SK-N-SH (cell line): ENCODE data around the gene IP6K1.

Source experiments
- CHD2 ChIP-seq: fragments of 150-350 bp; IDR thresholded peaks from 2 replicates; pipeline ENCODE4 v1.6.1; 2018; ENCODE audit warnings: low read length; ENCODE audit not compliant: partially characterized antibody
- EP300 ChIP-seq, 2 experiments: IDR thresholded peaks; 2 replicates each; pipeline versions ENCODE4 v1.4.0 to v1.6.1; 2012; ENCODE audit warnings: borderline replicate concordance in 1 of 2, low read depth in 1 of 2, low read length in 1 of 2
- EZH2phosphoT487 ChIP-seq: fragments of 200-600 bp; sonication (generic); IDR thresholded peaks from 2 replicates; pipeline ENCODE4 v1.6.1; 2017; ENCODE audit warnings: low read depth, mixed run types, mild to moderate bottlenecking, antibody characterized with exemption, moderate library complexity, borderline replicate concordance
- FOXJ3 ChIP-seq: sonication (generic); formaldehyde crosslinking; IDR thresholded peaks from 2 replicates; pipeline ENCODE4 v1.5.1; 2020; ENCODE audit warnings: mild to moderate bottlenecking, missing genetic modification reagents
- GABPA ChIP-seq: IDR thresholded peaks from 2 replicates; pipeline ENCODE4 v1.4.0; 2012; ENCODE audit warnings: low read depth, mild to moderate bottlenecking
- GATA2 ChIP-seq: sonication (generic); formaldehyde crosslinking; IDR thresholded peaks from 2 replicates; pipeline ENCODE4 v1.5.0; 2020; ENCODE audit warnings: mild to moderate bottlenecking, missing genetic modification reagents
- MXI1 ChIP-seq: IDR thresholded peaks from 2 replicates; pipeline ENCODE4 v1.6.1; 2012; ENCODE audit warnings: mild to moderate bottlenecking, low read depth, low read length, improper control_type of control experiment
- RCOR1 ChIP-seq: fragments of 150-350 bp; IDR thresholded peaks from 2 replicates; pipeline ENCODE4 v1.6.1; 2017; ENCODE audit warnings: antibody characterized with exemption, low read length
- RXRA ChIP-seq: IDR thresholded peaks from 2 replicates; pipeline ENCODE4 v1.4.0; 2012; ENCODE audit warnings: low read depth, mild to moderate bottlenecking, borderline replicate concordance
- YY1 ChIP-seq: IDR thresholded peaks from 2 replicates; pipeline ENCODE4 v1.4.0; 2012; ENCODE audit warnings: low read depth, mild to moderate bottlenecking
- TF ChIP-seq, protein P1 (sequence below): fragments of 200-600 bp; sonication (generic); IDR thresholded peaks from 2 replicates; pipeline ENCODE4 v1.6.1; 2017; ENCODE audit warnings: antibody characterized with exemption, mild to moderate bottlenecking, moderate library complexity
- TF ChIP-seq, protein P2 (sequence below): IDR thresholded peaks from 2 replicates; pipeline ENCODE4 v1.6.1; 2012; ENCODE audit warnings: mild to moderate bottlenecking, low read depth, low read length, moderate library complexity
- TF ChIP-seq, protein P3 (sequence below): fragments of 150-350 bp; IDR thresholded peaks from 2 replicates; pipeline ENCODE4 v1.6.1; 2016; ENCODE audit warnings: mild to moderate bottlenecking, low read depth, low read length
- TF ChIP-seq, protein P4 (sequence below): IDR thresholded peaks from 2 replicates; pipeline ENCODE4 v1.4.0; 2012; ENCODE audit warnings: low read depth

DNA sequence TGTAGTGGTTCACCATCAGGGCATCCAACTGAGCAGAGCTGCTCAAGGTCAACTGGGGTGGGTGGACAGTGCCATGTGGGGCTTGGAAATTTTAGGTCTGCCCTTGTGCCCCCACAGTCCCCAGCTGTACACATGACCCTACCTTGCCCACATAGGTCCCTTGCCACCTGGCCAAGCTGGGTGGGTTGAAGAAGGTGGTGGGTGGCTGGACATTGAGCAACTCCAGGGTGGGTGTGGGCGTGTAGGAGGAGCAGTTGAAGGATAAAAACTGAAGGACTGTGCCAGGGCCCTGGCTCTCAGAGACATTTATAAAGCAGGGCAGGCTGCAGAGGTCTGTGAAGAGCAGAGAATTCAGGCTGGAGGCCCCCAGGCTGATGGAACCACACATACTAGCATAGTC is 12.8 kb upstream of the IP6K1 start:
- TF ChIP-seq, protein P1, sequence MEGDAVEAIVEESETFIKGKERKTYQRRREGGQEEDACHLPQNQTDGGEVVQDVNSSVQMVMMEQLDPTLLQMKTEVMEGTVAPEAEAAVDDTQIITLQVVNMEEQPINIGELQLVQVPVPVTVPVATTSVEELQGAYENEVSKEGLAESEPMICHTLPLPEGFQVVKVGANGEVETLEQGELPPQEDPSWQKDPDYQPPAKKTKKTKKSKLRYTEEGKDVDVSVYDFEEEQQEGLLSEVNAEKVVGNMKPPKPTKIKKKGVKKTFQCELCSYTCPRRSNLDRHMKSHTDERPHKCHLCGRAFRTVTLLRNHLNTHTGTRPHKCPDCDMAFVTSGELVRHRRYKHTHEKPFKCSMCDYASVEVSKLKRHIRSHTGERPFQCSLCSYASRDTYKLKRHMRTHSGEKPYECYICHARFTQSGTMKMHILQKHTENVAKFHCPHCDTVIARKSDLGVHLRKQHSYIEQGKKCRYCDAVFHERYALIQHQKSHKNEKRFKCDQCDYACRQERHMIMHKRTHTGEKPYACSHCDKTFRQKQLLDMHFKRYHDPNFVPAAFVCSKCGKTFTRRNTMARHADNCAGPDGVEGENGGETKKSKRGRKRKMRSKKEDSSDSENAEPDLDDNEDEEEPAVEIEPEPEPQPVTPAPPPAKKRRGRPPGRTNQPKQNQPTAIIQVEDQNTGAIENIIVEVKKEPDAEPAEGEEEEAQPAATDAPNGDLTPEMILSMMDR = no peak
- TF ChIP-seq, protein P2, sequence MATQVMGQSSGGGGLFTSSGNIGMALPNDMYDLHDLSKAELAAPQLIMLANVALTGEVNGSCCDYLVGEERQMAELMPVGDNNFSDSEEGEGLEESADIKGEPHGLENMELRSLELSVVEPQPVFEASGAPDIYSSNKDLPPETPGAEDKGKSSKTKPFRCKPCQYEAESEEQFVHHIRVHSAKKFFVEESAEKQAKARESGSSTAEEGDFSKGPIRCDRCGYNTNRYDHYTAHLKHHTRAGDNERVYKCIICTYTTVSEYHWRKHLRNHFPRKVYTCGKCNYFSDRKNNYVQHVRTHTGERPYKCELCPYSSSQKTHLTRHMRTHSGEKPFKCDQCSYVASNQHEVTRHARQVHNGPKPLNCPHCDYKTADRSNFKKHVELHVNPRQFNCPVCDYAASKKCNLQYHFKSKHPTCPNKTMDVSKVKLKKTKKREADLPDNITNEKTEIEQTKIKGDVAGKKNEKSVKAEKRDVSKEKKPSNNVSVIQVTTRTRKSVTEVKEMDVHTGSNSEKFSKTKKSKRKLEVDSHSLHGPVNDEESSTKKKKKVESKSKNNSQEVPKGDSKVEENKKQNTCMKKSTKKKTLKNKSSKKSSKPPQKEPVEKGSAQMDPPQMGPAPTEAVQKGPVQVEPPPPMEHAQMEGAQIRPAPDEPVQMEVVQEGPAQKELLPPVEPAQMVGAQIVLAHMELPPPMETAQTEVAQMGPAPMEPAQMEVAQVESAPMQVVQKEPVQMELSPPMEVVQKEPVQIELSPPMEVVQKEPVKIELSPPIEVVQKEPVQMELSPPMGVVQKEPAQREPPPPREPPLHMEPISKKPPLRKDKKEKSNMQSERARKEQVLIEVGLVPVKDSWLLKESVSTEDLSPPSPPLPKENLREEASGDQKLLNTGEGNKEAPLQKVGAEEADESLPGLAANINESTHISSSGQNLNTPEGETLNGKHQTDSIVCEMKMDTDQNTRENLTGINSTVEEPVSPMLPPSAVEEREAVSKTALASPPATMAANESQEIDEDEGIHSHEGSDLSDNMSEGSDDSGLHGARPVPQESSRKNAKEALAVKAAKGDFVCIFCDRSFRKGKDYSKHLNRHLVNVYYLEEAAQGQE = no peak
- TF ChIP-seq RCOR1 (no peak), RXRA (no peak), MXI1 (no peak), GATA2 (CRISPR knock-in tag) (no peak), CHD2 (no peak), GABPA (no peak), EZH2phosphoT487 (no peak), YY1 (no peak), EP300 (IDR thresholded peaks at IDR 0.05; ENCODE audit: borderline replicate concordance in 1 of 2, low read depth in 1 of 2, low read length in 1 of 2) (no peak), FOXJ3 (no peak)
- TF ChIP-seq, protein P3, sequence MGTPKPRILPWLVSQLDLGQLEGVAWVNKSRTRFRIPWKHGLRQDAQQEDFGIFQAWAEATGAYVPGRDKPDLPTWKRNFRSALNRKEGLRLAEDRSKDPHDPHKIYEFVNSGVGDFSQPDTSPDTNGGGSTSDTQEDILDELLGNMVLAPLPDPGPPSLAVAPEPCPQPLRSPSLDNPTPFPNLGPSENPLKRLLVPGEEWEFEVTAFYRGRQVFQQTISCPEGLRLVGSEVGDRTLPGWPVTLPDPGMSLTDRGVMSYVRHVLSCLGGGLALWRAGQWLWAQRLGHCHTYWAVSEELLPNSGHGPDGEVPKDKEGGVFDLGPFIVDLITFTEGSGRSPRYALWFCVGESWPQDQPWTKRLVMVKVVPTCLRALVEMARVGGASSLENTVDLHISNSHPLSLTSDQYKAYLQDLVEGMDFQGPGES = no peak
- TF ChIP-seq, protein P4, sequence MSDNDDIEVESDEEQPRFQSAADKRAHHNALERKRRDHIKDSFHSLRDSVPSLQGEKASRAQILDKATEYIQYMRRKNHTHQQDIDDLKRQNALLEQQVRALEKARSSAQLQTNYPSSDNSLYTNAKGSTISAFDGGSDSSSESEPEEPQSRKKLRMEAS = no peak
